Measurements from ENCODE around the gene SCGN.

SCGN gene

GRCh38 chr6:25608558-25609174 is 43.3 kb upstream of the SCGN start:
- TF ChIP-seq TAF1 (IDR thresholded peaks at IDR 0.05; ENCODE audit: borderline replicate concordance, insufficient read depth, low read length) (no peak), FOXP2 (optimal IDR thresholded peaks at IDR 0.05; ENCODE audit: borderline replicate concordance, extremely low read depth, extremely low read length, insufficient read depth) (no peak), SIN3A (IDR thresholded peaks at IDR 0.05; ENCODE audit: borderline replicate concordance, insufficient read depth, low read length) (no peak), REST (IDR thresholded peaks at IDR 0.05; ENCODE audit: insufficient read depth in 1 of 2, low read depth in 2 of 2, low read length in 2 of 2) (no peak), POLR2AphosphoS5 (IDR thresholded peaks at IDR 0.05; ENCODE audit: low read depth, low read length) (no peak)

- TF ChIP-seq FOXP2 (optimal IDR thresholded peaks at IDR 0.05; ENCODE audit: borderline replicate concordance, extremely low read depth, extremely low read length, insufficient read depth) (no peak), REST (IDR thresholded peaks at IDR 0.05; ENCODE audit: insufficient read depth in 1 of 2, low read depth in 2 of 2, low read length in 2 of 2) (no peak), POLR2AphosphoS5 (IDR thresholded peaks at IDR 0.05; ENCODE audit: low read depth, low read length) (no peak), SIN3A (IDR thresholded peaks at IDR 0.05; ENCODE audit: borderline replicate concordance, insufficient read depth, low read length) (no peak), TAF1 (IDR thresholded peaks at IDR 0.05; ENCODE audit: borderline replicate concordance, insufficient read depth, low read length) (no peak)
Measured at GRCh38 chr6:25612666-25613065, 39.3 kb upstream of the SCGN start.

GRCh38 chr6:25613415-25613814 is 38.6 kb upstream of the SCGN start:
- TF ChIP-seq SIN3A (IDR thresholded peaks at IDR 0.05; ENCODE audit: borderline replicate concordance, insufficient read depth, low read length) (no peak), FOXP2 (optimal IDR thresholded peaks at IDR 0.05; ENCODE audit: borderline replicate concordance, extremely low read depth, extremely low read length, insufficient read depth) (no peak), TAF1 (IDR thresholded peaks at IDR 0.05; ENCODE audit: borderline replicate concordance, insufficient read depth, low read length) (no peak)

- TF ChIP-seq POLR2AphosphoS5 (IDR thresholded peaks at IDR 0.05; ENCODE audit: low read depth, low read length) = no peak
- TF ChIP-seq SIN3A (IDR thresholded peaks at IDR 0.05; ENCODE audit: borderline replicate concordance, insufficient read depth, low read length) = no peak
- TF ChIP-seq TAF1 (IDR thresholded peaks at IDR 0.05; ENCODE audit: borderline replicate concordance, insufficient read depth, low read length) = no peak
- TF ChIP-seq FOXP2 (optimal IDR thresholded peaks at IDR 0.05; ENCODE audit: borderline replicate concordance, extremely low read depth, extremely low read length, insufficient read depth) = no peak
- no peak for TF ChIP-seq REST (IDR thresholded peaks at IDR 0.05; ENCODE audit: insufficient read depth in 1 of 2, low read depth in 2 of 2, low read length in 2 of 2)
Measured at GRCh38 chr6:25614052-25614451, 38.0 kb upstream of the SCGN start.

- no peak for TF ChIP-seq POLR2AphosphoS5 (IDR thresholded peaks at IDR 0.05; ENCODE audit: low read depth, low read length)
- TF ChIP-seq TAF1 (IDR thresholded peaks at IDR 0.05; ENCODE audit: borderline replicate concordance, insufficient read depth, low read length) = no peak
- no peak for TF ChIP-seq FOXP2 (optimal IDR thresholded peaks at IDR 0.05; ENCODE audit: borderline replicate concordance, extremely low read depth, extremely low read length, insufficient read depth)
- no peak for TF ChIP-seq SIN3A (IDR thresholded peaks at IDR 0.05; ENCODE audit: borderline replicate concordance, insufficient read depth, low read length)
- no peak for TF ChIP-seq REST (IDR thresholded peaks at IDR 0.05; ENCODE audit: insufficient read depth in 1 of 2, low read depth in 2 of 2, low read length in 2 of 2)
Measured at GRCh38 chr6:25615471-25615870, 36.5 kb upstream of the SCGN start.

Data from PFSK-1 (cell line).